ENCODE results near the gene NAIF1.
"Not testable (repeated sequence)": the region's sequence is repeated elsewhere in the genome, so short reads cannot be mapped to it uniquely, and the experiment has no call there.

The NAIF1 gene, protein sequence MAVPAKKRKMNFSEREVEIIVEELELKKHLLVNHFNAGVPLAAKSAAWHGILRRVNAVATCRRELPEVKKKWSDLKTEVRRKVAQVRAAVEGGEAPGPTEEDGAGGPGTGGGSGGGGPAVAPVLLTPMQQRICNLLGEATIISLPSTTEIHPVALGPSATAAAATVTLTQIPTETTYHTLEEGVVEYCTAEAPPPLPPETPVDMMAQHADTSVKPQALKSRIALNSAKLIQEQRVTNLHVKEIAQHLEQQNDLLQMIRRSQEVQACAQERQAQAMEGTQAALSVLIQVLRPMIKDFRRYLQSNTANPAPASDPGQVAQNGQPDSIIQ

DNA sequence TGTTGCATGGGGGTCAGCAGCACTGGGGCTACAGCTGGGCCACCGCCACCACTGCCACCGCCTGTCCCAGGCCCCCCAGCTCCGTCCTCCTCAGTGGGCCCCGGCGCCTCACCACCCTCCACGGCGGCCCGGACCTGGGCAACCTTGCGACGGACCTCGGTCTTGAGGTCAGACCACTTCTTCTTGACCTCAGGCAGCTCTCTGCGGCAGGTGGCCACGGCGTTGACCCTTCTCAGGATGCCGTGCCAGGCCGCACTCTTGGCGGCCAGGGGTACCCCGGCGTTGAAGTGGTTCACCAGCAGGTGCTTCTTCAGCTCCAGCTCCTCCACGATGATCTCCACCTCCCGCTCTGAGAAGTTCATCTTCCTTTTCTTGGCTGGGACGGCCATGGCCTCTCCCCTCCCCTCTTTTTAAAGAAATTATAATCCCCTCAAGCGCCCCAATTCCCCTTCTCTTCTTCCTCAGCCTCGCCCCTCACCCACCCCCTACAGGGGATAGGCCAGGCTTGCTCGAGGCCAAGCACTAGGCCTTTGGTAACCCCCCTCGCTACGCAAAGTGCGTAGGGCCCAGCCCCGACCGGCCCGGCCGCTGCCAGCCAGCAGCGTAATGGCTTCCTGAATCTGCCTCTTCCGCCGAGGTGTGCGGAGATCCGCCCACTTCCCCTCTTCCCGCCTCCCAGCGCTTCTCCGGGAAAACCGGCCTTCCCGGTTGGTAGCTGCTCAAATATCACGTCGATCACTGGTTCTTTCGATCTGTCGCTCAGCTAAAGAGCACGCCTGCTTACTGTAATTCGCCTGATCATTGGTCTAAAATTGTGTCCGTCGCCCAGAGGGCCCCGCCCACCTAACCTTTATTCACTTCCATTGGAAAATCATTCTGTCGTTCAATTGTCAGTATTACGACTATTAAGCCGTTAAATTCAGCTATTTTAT lies at the start of gene NAIF1:
Gene NAIF1 (minus strand): TSS at position 608 of the 932 bp plus-strand sequence. CDS start 219 bp downstream, at position 389.
- peak; percentile 96 for DNase-seq

GRCh38 chr9:128116104-128117083 lies 49.3 kb upstream of the NAIF1 start:
- no peak for DNase-seq

- no peak for DNase-seq
These were observed 48.3 kb upstream of the NAIF1 start for GRCh38 chr9:128115187-128116103.

DNA sequence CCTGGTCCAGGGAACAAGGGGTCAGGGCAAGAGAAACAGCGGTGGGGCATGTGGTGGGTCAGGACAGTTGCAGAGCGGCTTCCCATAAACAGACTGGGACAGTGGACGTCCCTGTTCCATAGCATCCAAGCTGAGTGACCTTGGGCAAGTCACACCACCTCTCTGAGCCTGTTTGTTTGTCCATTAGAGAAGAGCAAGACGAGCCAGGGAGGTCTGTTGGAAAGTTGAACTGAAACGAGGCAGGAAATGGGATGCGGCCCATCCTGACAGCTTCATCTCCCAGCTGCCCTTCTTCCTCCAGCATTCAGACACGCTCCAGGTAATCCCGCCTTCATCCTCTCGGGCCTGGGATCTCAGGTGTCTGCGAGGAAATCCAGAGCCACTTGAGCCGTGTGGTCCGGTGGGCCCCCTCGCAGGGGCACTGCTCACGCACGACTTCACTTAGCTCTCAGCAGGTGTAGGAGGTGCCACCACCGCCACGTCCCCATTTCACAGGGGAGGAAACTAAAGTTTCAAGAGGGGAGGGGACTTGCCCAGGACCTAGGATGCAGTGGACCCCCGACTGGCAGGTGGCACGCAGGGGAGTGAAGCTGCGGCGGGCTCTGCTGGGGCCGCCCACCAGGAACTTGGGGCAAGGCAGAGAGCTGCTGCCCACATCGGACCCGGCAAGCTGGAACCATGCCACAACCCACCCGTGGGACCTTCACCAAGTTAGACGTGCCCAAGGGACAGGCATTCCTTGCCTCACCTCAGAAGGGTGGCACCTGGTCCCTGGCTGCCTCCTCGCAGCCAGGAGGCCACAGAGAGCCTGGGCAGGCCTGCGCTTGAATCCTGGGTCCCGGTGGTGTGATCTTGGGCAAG lies 47.4 kb upstream of the NAIF1 start:
- no peak for DNase-seq

- DNase-seq = no peak
These were observed 46.6 kb upstream of the NAIF1 start for GRCh38 chr9:128113526-128114325.

DNA sequence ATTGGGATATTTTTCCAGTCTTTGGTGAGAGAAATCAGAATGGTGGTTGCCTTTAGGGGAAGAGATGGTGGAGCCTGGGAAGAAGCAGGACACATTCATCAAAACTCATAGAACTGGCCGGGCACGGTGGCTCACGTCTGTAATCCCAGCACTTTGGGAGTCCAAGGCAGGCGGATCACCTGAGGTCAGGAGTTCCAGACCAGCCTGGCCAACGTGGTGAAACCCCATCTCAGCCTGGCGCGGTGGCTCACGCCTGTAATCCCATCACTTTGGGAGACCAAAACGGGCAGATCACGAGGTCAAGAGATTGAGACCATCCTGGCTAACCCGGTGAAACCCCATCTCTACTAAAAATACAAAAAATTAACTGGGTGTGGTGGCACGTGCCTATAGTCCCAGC lies 44.6 kb upstream of the NAIF1 start:
- DNase-seq = not testable (repeated sequence)

DNA sequence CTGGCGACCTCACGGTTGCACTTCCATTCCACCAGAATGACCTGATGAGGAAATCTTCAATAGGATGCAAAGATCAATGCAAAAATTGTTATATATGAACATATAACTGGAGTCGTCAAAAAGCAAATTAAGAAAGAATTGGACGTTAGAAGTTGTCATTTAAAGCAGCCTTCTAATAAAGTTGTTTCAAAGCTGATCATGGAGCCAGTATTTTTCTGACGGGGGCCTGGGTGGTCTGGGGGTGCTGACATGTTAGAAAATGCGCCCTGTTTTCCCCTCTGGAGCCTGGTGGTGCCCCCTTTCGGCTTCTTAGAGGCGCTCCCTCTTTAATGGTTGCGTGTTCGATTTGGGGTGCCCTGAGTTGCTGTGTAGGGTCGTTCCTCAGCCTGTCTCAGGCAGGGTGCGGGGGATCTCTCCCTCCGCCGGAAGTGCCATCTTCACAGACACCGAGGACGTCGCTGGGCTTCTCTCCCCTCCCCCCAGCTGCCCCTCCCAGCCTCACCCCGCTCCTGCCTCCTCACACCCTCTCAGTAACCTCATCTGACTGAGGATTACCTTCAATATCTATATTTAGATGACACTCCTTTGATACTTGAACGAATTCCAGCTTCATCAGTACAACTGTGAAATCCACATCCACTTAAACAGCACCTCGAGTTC lies 42.1 kb upstream of the NAIF1 start:
- DNase-seq = no peak

DNA sequence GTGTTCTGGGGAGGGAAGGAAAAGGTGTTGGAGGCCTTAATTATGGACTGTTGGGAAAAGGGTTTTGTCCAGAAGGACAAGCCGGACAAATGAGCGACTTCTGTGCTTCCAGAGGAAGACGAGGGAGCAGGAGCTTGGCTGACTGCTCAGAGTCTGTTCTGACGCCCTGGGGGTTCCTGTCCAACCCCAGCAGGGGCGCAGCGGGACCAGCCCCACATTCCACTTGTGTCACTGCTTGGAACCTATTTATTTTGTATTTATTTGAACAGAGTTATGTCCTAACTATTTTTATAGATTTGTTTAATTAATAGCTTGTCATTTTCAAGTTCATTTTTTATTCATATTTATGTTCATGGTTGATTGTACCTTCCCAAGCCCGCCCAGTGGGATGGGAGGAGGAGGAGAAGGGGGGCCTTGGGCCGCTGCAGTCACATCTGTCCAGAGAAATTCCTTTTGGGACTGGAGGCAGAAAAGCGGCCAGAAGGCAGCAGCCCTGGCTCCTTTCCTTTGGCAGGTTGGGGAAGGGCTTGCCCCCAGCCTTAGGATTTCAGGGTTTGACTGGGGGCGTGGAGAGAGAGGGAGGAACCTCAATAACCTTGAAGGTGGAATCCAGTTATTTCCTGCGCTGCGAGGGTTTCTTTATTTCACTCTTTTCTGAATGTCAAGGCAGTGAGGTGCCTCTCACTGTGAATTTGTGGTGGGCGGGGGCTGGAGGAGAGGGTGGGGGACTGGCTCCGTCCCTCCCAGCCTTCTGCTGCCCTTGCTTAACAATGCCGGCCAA lies 41.3 kb upstream of the NAIF1 start:
- DNase-seq = no peak

GRCh38 chr9:128107468-128108268 lies 40.5 kb upstream of the NAIF1 start:
- no peak for DNase-seq

DNA sequence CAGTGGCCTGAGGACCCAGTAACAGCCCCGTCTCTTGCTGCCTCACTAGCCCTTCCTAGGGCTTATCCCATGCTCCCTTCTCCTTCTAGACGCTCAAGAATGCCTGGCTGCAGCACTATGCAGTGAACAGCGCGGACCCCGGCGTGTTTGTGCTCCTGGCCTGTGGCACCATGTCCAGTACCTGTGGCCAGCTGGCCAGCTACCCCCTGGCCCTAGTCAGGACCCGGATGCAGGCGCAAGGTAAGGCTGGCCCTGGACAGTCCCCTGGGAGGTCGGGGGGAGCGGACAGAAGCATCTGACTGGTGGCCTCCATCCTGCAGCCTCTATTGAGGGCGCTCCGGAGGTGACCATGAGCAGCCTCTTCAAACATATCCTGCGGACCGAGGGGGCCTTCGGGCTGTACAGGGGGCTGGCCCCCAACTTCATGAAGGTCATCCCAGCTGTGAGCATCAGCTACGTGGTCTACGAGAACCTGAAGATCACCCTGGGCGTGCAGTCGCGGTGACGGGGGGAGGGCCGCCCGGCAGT lies 39.9 kb upstream of the NAIF1 start:
- DNase-seq = no peak

- DNase-seq = peak; percentile 31
These were observed 39.2 kb upstream of the NAIF1 start for GRCh38 chr9:128106181-128106939.

DNA sequence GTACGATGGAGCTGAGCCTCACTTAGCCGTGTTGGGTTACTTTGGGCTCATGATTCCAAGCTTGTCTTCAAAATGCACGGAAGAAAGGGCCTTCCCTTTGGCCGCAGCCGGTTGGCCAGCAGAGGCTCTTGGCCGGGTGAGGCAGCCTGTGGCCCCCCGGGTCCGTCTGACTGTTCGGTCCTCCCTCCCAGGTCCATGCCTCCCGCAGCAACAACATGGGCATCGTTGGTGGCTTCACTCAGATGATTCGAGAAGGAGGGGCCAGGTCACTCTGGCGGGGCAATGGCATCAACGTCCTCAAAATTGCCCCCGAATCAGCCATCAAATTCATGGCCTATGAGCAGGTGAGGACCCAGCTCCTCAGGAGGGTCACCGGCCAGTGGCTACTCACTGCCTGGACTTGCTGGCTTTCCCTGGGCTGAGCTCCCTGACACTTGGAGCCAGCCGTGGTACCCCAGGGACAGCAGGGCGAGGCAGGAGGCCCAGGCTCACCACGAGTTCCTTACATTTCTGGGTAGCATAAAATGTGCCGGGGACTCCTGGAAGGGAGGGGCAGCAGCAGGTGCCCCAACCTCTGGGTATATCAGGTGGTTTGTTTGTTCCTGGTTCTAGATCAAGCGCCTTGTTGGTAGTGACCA lies 38.5 kb upstream of the NAIF1 start:
- DNase-seq = no peak

GRCh38 chr9:128104171-128104618 lies 37.1 kb upstream of the NAIF1 start:
- DNase-seq = no peak

- DNase-seq = peak; percentile 69
These were observed 36.5 kb upstream of the NAIF1 start for GRCh38 chr9:128103589-128103962.

DNA sequence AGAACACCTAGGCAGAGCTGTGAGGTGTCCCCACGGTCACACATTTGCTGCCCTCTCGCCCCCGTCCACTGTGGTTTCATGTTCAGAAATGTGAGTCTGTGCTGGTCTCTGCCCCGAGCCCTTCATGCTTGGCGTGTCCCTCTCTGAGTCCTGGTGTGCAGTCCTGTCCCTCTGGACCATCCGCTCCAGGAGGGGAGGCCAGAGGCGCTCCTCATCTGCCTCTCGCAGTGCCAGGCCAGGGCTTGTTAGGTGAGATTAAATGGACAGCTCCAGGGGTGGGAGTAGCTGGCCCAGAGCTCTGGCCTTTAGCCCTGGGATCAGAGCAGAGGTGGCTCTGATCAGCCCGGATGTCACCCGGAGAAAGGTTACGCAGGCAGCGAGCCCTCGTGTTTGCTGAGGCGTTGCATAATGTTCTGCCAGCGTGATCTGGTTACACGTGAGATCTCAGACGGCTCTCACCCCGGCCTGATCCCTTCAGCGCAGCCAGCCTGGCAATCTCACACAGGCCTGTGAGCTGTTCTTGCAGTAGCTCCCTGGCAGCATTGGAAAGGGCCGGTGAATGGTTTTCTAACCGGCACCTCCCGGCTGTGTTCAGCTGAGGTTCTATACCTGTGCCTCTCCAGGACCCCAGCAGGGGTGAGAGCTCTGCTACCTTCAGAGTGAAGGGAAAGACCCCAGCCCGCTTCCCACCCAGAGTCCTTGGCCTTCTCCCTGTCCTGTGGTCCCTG lies 35.9 kb upstream of the NAIF1 start:
- no peak for DNase-seq
